Measurements from ENCODE around the gene PEAK1. TPM values are rescaled to one million over a fixed set of nuclear protein-coding genes. Genes with fewer than 3 reads are reported as not detected.

The PEAK1 gene
- total and polyA plus RNA-seq, 9 of the 15 experiments (the other 6 are each of a cell fraction or from before 2014, with no cell fraction given) = 0.99 to 22.4 (median 10.8) TPM

DNA sequence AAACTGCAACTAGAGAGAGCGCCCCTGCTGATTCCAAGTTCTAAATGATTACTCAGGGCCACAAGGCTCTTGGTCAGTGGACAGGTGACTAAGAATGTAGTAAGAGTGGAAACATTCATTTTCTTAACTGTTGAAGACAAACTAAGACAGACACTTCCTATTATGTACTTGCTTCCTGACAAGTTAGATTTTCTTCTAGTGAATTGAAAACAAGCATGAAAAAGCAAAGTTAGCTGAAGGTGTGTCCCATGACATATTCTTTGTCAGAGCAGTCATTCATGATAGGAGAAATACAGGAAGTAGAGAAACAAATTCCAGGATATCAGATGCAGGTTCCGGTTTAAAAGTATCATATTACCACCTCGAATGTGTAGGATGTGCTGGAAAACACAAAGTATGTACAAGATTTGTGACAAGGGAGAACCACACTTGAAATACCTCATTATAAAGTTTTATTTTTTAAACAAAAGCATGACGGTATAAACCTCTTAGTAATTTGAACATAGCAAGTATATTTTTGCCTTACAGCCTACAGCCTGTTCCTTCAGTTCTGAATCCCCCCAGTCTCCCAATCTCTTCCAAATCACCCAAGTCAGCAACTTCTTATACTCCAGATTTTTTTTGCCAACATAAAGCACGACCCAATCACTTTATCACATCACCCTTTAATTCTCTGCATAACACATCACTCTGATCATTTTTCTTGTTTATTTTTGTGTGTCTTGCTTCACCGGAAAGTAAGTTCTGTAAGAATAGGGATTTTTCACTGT, 355.2 kb downstream of the PEAK1 start (continued):
- TF ChIP-seq, protein P1, sequence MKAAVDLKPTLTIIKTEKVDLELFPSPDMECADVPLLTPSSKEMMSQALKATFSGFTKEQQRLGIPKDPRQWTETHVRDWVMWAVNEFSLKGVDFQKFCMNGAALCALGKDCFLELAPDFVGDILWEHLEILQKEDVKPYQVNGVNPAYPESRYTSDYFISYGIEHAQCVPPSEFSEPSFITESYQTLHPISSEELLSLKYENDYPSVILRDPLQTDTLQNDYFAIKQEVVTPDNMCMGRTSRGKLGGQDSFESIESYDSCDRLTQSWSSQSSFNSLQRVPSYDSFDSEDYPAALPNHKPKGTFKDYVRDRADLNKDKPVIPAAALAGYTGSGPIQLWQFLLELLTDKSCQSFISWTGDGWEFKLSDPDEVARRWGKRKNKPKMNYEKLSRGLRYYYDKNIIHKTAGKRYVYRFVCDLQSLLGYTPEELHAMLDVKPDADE (conservative IDR thresholded peaks at IDR 0.05; ENCODE audit: control insufficient read depth, low read depth, low read length) = no peak
- TF ChIP-seq EP300 (IDR thresholded peaks at IDR 0.05; ENCODE audit: low read length) = no peak
- TF ChIP-seq JUN (IDR thresholded peaks at IDR 0.05; ENCODE audit: borderline replicate concordance, low read depth, low read length) = peak; percentile 56
- no peak for TF ChIP-seq JUN (CRISPR knock-in tag; IDR thresholded peaks at IDR 0.05; ENCODE audit: borderline replicate concordance)
- TF ChIP-seq RNF2 (IDR thresholded peaks at IDR 0.05) = no peak
- TF ChIP-seq PCBP2 (IDR thresholded peaks at IDR 0.05; ENCODE audit: low read depth, low read length, poor library complexity, severe bottlenecking) = no peak
- TF ChIP-seq ZNF431 (CRISPR knock-in tag; IDR thresholded peaks at IDR 0.05) = no peak
- no peak for TF ChIP-seq NR2C2 (CRISPR knock-in tag; IDR thresholded peaks at IDR 0.05)
- peak; percentile 34; the same call in 1 of the 2 replicates for TF ChIP-seq NR2C2 (tag; IDR thresholded peaks at IDR 0.05)
- TF ChIP-seq, protein P2, sequence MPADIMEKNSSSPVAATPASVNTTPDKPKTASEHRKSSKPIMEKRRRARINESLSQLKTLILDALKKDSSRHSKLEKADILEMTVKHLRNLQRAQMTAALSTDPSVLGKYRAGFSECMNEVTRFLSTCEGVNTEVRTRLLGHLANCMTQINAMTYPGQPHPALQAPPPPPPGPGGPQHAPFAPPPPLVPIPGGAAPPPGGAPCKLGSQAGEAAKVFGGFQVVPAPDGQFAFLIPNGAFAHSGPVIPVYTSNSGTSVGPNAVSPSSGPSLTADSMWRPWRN (IDR thresholded peaks at IDR 0.05; ENCODE audit: low read depth) = no peak
- TF ChIP-seq, protein P3, sequence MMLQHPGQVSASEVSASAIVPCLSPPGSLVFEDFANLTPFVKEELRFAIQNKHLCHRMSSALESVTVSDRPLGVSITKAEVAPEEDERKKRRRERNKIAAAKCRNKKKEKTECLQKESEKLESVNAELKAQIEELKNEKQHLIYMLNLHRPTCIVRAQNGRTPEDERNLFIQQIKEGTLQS (IDR thresholded peaks at IDR 0.05) = peak; percentile 65
- TF ChIP-seq, protein P3 (CRISPR knock-in tag; conservative IDR thresholded peaks at IDR 0.05) = no peak
- no peak for TF ChIP-seq TCF7L2 (IDR thresholded peaks at IDR 0.05; ENCODE audit: low read depth, low read length)
- no peak for TF ChIP-seq SETDB1 (IDR thresholded peaks at IDR 0.05; ENCODE audit: low read length)
- TF ChIP-seq, protein P4, sequence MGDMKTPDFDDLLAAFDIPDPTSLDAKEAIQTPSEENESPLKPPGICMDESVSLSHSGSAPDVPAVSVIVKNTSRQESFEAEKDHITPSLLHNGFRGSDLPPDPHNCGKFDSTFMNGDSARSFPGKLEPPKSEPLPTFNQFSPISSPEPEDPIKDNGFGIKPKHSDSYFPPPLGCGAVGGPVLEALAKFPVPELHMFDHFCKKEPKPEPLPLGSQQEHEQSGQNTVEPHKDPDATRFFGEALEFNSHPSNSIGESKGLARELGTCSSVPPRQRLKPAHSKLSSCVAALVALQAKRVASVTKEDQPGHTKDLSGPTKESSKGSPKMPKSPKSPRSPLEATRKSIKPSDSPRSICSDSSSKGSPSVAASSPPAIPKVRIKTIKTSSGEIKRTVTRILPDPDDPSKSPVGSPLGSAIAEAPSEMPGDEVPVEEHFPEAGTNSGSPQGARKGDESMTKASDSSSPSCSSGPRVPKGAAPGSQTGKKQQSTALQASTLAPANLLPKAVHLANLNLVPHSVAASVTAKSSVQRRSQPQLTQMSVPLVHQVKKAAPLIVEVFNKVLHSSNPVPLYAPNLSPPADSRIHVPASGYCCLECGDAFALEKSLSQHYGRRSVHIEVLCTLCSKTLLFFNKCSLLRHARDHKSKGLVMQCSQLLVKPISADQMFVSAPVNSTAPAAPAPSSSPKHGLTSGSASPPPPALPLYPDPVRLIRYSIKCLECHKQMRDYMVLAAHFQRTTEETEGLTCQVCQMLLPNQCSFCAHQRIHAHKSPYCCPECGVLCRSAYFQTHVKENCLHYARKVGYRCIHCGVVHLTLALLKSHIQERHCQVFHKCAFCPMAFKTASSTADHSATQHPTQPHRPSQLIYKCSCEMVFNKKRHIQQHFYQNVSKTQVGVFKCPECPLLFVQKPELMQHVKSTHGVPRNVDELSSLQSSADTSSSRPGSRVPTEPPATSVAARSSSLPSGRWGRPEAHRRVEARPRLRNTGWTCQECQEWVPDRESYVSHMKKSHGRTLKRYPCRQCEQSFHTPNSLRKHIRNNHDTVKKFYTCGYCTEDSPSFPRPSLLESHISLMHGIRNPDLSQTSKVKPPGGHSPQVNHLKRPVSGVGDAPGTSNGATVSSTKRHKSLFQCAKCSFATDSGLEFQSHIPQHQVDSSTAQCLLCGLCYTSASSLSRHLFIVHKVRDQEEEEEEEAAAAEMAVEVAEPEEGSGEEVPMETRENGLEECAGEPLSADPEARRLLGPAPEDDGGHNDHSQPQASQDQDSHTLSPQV (IDR thresholded peaks at IDR 0.05) = 0 out of 2 replicates have a peak, but pooled peaks have one; percentile 28
- TF ChIP-seq C11orf30 (IDR thresholded peaks at IDR 0.05; ENCODE audit: low read depth) = peak; percentile 75
- no peak for TF ChIP-seq ILK (tag; IDR thresholded peaks at IDR 0.05; ENCODE audit: borderline replicate concordance, low read depth)
- TF ChIP-seq, protein P5, sequence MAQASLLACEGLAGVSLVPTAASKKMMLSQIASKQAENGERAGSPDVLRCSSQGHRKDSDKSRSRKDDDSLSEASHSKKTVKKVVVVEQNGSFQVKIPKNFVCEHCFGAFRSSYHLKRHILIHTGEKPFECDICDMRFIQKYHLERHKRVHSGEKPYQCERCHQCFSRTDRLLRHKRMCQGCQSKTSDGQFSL (CRISPR knock-in tag; IDR thresholded peaks at IDR 0.05) = no peak
- TF ChIP-seq, protein P5 (tag; IDR thresholded peaks at IDR 0.05) = no peak
- no peak for TF ChIP-seq BMI1 (IDR thresholded peaks at IDR 0.05; ENCODE audit: low read length)

Data from K562 (cell line).